Measurements from ENCODE around the gene RBMXL2. TPM values are rescaled to one million over a fixed set of nuclear protein-coding genes. Genes with fewer than 3 reads are reported as not detected.

The RBMXL2 gene
- total RNA-seq, 1 donor from 2014 or later: not detected

DNA sequence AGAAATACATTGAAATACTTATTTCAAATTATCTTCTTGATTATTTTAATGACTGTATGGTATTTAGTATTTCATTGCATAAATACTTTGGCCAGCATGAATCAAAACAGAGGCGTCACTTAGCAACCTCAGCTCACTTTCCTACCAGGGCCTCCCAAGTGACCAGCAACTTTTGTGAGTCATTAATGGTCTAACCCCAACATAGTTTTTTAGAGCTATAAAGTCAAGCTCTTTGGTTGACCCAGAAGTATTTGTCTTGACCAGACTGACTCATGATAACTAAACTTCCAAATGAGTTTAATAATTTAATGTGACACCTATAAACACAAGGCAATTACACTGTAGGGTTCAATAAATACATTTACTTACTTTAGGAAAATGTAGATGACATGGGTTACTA, 27.9 kb upstream of the RBMXL2 start:
- H3K27me3 ChIP-seq (ENCODE audit: low read depth): no peaks in the 10 kb centered on the region
- no peak for TF ChIP-seq CTCF (IDR thresholded peaks at IDR 0.05)
- H3K4me1 ChIP-seq: no peaks in the 10 kb centered on the region
- intact Hi-C loops (cut with DNase I): no loop called here
- DNase-seq (no peak), ATAC-seq (no peak)
- no peaks in the 10 kb centered on the region for H3K9me3 ChIP-seq
- no peaks in the 10 kb centered on the region for H3K36me3 ChIP-seq
- H3K27ac ChIP-seq: no peak overlapping the region
- H3K4me3 ChIP-seq: no peak overlapping the region

GRCh38 chr11:7062534-7062933, 26.3 kb upstream of the RBMXL2 start:
- no peaks in the 10 kb centered on the region for H3K4me1 ChIP-seq
- ATAC-seq (no peak), DNase-seq (no peak)
- H3K36me3 ChIP-seq: no peaks in the 10 kb centered on the region
- no peak overlapping the region for H3K4me3 ChIP-seq
- no peaks in the 10 kb centered on the region for H3K27me3 ChIP-seq (ENCODE audit: low read depth)
- no peak for TF ChIP-seq CTCF (IDR thresholded peaks at IDR 0.05)
- H3K27ac ChIP-seq: no peak overlapping the region
- intact Hi-C loops (cut with DNase I): no loop called here
- H3K9me3 ChIP-seq: no peaks in the 10 kb centered on the region

GRCh38 chr11:7072401-7073028, 16.3 kb upstream of the RBMXL2 start:
- H3K27ac ChIP-seq: no peak overlapping the region
- no peak for DNase-seq
- no peaks in the 10 kb centered on the region for H3K4me1 ChIP-seq
- no peaks in the 10 kb centered on the region for H3K9me3 ChIP-seq
- intact Hi-C loops (cut with DNase I): no loop called here
- no peak for TF ChIP-seq CTCF (IDR thresholded peaks at IDR 0.05)
- no peaks in the 10 kb centered on the region for H3K36me3 ChIP-seq
- H3K4me3 ChIP-seq: no peak overlapping the region
- ATAC-seq: no peak
- peaks cover 6% of the 10 kb centered on the region for H3K27me3 ChIP-seq (ENCODE audit: low read depth)

- no peaks in the 10 kb centered on the region for H3K9me3 ChIP-seq
- H3K27ac ChIP-seq: no peak overlapping the region
- H3K27me3 ChIP-seq (ENCODE audit: low read depth): peaks cover 6% of the 10 kb centered on the region
- no peaks in the 10 kb centered on the region for H3K36me3 ChIP-seq
- intact Hi-C loops (cut with DNase I): no loop called here
- ATAC-seq (no peak), DNase-seq (no peak)
- H3K4me1 ChIP-seq: no peaks in the 10 kb centered on the region
- H3K4me3 ChIP-seq: no peak overlapping the region
- no peak for TF ChIP-seq CTCF (IDR thresholded peaks at IDR 0.05)
Observed at GRCh38 chr11:7077101-7077500, 11.7 kb upstream of the RBMXL2 start.

GRCh38 chr11:7079545-7080135, 9.2 kb upstream of the RBMXL2 start:
- no peak for TF ChIP-seq CTCF (IDR thresholded peaks at IDR 0.05)
- no peaks in the 10 kb centered on the region for H3K36me3 ChIP-seq
- no peak overlapping the region for H3K27ac ChIP-seq
- DNase-seq (no peak), ATAC-seq (no peak)
- no peaks in the 10 kb centered on the region for H3K4me1 ChIP-seq
- peaks cover 6% of the 10 kb centered on the region for H3K27me3 ChIP-seq (ENCODE audit: low read depth)
- H3K9me3 ChIP-seq: no peaks in the 10 kb centered on the region
- intact Hi-C loops (cut with DNase I): no loop called here
- no peak overlapping the region for H3K4me3 ChIP-seq

Data from lower lobe of right lung (tissue), 2 donors.